ENCODE measurements around the gene ATP4A. TPM values are rescaled to one million over a fixed set of nuclear protein-coding genes. Genes with fewer than 3 reads are reported as not detected.

Gene ATP4A
- not detected for total RNA-seq

DNA sequence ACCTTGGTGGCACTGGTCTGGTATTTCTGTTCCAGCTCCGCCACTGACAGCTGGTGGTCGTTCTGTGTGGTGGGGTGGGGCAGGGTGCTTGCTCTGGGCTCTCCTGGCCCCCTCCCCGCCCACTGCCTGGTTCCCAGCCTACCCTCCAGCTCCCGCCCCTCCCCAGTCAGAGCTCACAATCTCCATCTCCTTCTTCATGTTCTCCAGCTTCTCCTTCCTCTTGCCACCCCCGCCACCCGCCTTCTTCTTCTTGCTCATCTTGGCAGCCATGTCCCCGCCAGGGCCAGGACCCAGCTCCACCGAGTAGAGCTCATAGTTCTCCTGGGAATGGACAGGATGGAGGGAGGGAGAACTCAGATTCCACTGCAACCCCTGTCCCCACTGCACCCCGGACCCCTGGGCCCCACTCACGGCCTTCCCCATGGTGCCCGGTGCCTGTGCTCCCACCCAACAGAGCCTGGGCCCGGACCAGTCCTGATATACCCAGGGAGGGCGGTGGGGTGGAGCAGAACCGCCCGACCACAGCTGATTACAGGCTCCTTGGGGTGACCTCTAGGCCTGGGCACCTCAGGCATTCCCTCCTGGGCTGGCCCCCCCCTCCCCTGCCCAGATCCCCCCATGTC, at the start of gene ATP4A:
TSS of gene ATP4A (minus strand) at position 452 of the 623 bp plus-strand sequence. CDS start at position 423, 29 bp downstream.
- no peak within 1 kb of the TSS for H3K27ac ChIP-seq
- H3K9me3 ChIP-seq: no peaks in the 10 kb centered on the region
- intact Hi-C loops (cut with DNase I; ENCODE audit: low total_unique reads) (no loop called here), in situ Hi-C loops (cut with MboI; ENCODE audit: low sequenced_read_pairs in 4 of 4) (no loop called here)
- no peak within 1 kb of the TSS for H3K4me3 ChIP-seq
- no peaks in the 10 kb centered on the region for H3K36me3 ChIP-seq
- peaks cover 0 to under 1% of the 10 kb centered on the region in 2 donors for H3K4me1 ChIP-seq
- peaks cover 14 to 24% (median 24%) of the 10 kb centered on the region in 3 donors for H3K27me3 ChIP-seq
- ATAC-seq (no peak), DNase-seq (no peak)
- TF ChIP-seq, protein P1, sequence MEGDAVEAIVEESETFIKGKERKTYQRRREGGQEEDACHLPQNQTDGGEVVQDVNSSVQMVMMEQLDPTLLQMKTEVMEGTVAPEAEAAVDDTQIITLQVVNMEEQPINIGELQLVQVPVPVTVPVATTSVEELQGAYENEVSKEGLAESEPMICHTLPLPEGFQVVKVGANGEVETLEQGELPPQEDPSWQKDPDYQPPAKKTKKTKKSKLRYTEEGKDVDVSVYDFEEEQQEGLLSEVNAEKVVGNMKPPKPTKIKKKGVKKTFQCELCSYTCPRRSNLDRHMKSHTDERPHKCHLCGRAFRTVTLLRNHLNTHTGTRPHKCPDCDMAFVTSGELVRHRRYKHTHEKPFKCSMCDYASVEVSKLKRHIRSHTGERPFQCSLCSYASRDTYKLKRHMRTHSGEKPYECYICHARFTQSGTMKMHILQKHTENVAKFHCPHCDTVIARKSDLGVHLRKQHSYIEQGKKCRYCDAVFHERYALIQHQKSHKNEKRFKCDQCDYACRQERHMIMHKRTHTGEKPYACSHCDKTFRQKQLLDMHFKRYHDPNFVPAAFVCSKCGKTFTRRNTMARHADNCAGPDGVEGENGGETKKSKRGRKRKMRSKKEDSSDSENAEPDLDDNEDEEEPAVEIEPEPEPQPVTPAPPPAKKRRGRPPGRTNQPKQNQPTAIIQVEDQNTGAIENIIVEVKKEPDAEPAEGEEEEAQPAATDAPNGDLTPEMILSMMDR (IDR thresholded peaks at IDR 0.05 in 4 of 5, conservative IDR thresholded peaks at IDR 0.05 in 1 of 5): no peak
- no peak for TF ChIP-seq POLR2A (IDR thresholded peaks at IDR 0.05)

DNA sequence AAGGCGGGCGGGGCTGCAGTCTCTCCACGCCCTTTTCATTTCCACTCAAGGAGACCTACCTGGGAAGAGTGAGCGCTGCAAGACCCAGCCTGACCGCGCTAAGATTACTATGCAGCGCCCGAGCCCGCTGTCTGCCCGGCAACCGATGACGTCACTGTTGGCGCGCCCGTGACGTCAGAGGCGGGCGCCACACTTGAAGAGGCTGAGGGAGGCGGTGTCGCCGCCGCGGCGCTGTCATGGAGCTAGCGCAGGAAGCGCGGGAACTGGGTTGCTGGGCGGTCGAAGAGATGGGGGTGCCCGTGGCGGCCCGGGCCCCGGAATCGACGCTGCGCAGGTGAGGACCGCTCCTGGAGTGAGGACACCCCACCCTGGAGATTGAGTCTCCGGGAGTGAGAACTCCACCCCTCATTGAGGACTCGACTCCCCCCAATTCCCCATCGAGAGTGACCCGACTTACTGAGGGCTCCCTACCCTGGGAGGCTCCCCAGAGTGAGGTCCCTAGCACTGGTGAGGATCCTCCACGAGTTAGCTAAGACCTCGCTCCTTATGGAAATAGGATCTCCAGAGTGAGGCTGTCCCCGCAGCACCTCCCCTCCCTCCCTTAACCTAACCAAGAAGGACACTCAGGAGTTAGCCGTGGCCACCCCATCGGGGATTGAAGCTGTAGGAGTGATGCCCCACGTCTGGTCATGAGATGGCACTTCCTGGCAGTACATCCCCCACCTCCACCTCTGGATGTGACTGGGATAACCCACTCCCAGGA, 49.3 kb upstream of the ATP4A start, which contains the start of gene HAUS5:
TSS of gene HAUS5 (plus strand) at position 177 of the 763 bp plus-strand sequence. CDS start at position 237, 60 bp downstream.
- TF ChIP-seq, protein P1 (IDR thresholded peaks at IDR 0.05 in 4 of 5, conservative IDR thresholded peaks at IDR 0.05 in 1 of 5): peak in 2 of 5 experiments; percentile 16 to 43
- no peak for TF ChIP-seq POLR2A (IDR thresholded peaks at IDR 0.05)
- no peaks in the 10 kb centered on the region for H3K9me3 ChIP-seq
- no peaks in the 10 kb centered on the region for H3K27me3 ChIP-seq
- no peaks in the 10 kb centered on the region for H3K36me3 ChIP-seq
- peak within 1 kb of the TSS; percentile 67 to 75 (median 72) for H3K27ac ChIP-seq
- peaks cover 5 to 15% of the 10 kb centered on the region in 2 donors for H3K4me1 ChIP-seq
- peak; percentile 97 to 99 for ATAC-seq
- intact Hi-C loops (cut with DNase I; ENCODE audit: low total_unique reads) (loop anchor here (1.0 kb wide), 4 partner anchors 16 to 104 kb away; partner anchors contain the start of genes COX6B1 and TMEM147), in situ Hi-C loops (cut with MboI; ENCODE audit: low sequenced_read_pairs in 4 of 4) (no loop called here)
- peak within 1 kb of the TSS; percentile 78 to 90 (median 86) for H3K4me3 ChIP-seq
- peak; percentile 82 to 92 for DNase-seq

DNA sequence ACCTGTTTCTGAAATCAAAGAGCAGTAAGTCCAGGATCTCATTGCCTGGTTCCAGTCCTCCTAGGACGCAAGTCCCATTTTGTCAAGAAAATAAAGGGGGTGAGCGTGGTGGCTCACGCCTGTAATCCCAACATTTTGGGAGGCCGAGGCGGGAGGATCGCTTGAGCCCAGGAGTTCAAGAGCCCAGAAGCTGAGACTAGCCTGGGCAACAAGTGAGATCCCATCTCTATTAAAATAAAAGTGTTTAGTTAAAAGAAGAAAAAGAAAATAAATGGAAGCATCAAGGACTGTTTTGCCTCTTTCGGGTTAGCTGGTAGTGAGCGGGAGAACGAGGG, 48.7 kb upstream of the ATP4A start:
- H3K4me1 ChIP-seq: peaks cover 5 to 15% of the 10 kb centered on the region in 2 donors
- in situ Hi-C loops (cut with MboI; ENCODE audit: low sequenced_read_pairs in 4 of 4) (no loop called here), intact Hi-C loops (cut with DNase I; ENCODE audit: low total_unique reads) (loop anchor here (1.0 kb wide), 4 partner anchors 16 to 104 kb away; partner anchors contain the start of genes COX6B1 and TMEM147)
- TF ChIP-seq, protein P1 (IDR thresholded peaks at IDR 0.05 in 4 of 5, conservative IDR thresholded peaks at IDR 0.05 in 1 of 5): no peak
- no peak for TF ChIP-seq POLR2A (IDR thresholded peaks at IDR 0.05)
- H3K27ac ChIP-seq: peak overlapping the region; percentile 58 to 75 (median 68)
- H3K36me3 ChIP-seq: no peaks in the 10 kb centered on the region
- no peaks in the 10 kb centered on the region for H3K27me3 ChIP-seq
- DNase-seq (no peak), ATAC-seq (peak; percentile 4 to 8)
- no peaks in the 10 kb centered on the region for H3K9me3 ChIP-seq
- peak overlapping the region; percentile 78 to 90 (median 86) for H3K4me3 ChIP-seq

DNA sequence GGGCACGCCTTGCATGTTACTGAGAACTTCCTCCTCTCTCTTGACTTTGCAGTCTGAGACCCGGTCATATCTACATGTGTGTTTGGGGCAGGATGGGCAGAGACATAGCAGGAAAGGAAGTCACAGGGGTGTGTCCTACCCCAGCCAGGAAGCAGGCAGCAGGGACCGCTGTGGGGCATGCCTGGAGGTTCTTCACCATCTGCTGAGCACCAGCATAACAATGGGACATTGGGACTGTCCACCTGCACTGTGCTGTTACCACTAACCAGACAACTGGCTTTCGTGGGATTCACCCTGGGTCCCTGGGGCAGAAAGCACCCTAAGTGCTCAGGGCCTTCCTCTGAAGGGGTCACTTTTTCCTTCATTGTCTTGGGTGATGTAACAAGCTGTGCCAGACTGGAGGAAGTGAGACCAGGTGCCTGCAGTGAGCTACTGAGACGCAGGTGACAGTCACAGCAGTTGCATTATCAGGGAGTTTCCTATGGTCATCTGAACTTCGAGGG, 46.4 kb upstream of the ATP4A start:
- intact Hi-C loops (cut with DNase I; ENCODE audit: low total_unique reads) (no loop called here), in situ Hi-C loops (cut with MboI; ENCODE audit: low sequenced_read_pairs in 4 of 4) (no loop called here)

More for the DNA sequence above, 46.4 kb upstream of the ATP4A start:
- no peak for ATAC-seq
- Histone ChIP-seq H3K4me3 (no peak overlapping the region), H3K4me1 (peaks cover 5 to 15% of the 10 kb centered on the region in 2 donors), H3K27ac (no peak overlapping the region), H3K36me3 (no peaks in the 10 kb centered on the region), H3K27me3 (no peaks in the 10 kb centered on the region), H3K9me3 (no peaks in the 10 kb centered on the region)
- no peak for TF ChIP-seq POLR2A (IDR thresholded peaks at IDR 0.05)
- TF ChIP-seq, protein P1 (IDR thresholded peaks at IDR 0.05 in 4 of 5, conservative IDR thresholded peaks at IDR 0.05 in 1 of 5): no peak
- DNase-seq: no peak

Measured in gastrocnemius medialis (tissue), 4 donors.